HG03108 (cell line): ENCODE data around the gene CMKLR1.

Source experiments
- ATAC-seq: cut with Tn5 transposase; IDR thresholded peaks from one replicate; pipeline ENCODE4 v1.9.1; 2021; ENCODE audit warnings: moderate library complexity; ENCODE audit not compliant: unreplicated experiment

CMKLR1 gene

GRCh38 chr12:108317308-108318234, 21.5 kb downstream of the CMKLR1 start:
- no peak for ATAC-seq

- ATAC-seq, result no peak
Observed at GRCh38 chr12:108316176-108317086, 22.7 kb downstream of the CMKLR1 start.

GRCh38 chr12:108315486-108316105, 23.5 kb downstream of the CMKLR1 start:
- no peak for ATAC-seq

GRCh38 chr12:108313606-108314351, 25.3 kb downstream of the CMKLR1 start:
- no peak for ATAC-seq

- no peak for ATAC-seq
Observed at GRCh38 chr12:108313241-108313605, 25.9 kb downstream of the CMKLR1 start.

GRCh38 chr12:108312693-108313189, 26.4 kb downstream of the CMKLR1 start:
- ATAC-seq, result no peak

GRCh38 chr12:108312073-108312659, 26.9 kb downstream of the CMKLR1 start:
- ATAC-seq, result no peak

GRCh38 chr12:108311605-108312004, 27.5 kb downstream of the CMKLR1 start:
- no peak for ATAC-seq

- no peak for ATAC-seq
Observed at GRCh38 chr12:108310489-108310888, 28.6 kb downstream of the CMKLR1 start.

- no peak for ATAC-seq
Observed at GRCh38 chr12:108309674-108310312, 29.3 kb downstream of the CMKLR1 start.

GRCh38 chr12:108308395-108309085, 30.6 kb downstream of the CMKLR1 start:
- ATAC-seq, result no peak

GRCh38 chr12:108307006-108307405, 32.1 kb downstream of the CMKLR1 start:
- ATAC-seq, result no peak

- no peak for ATAC-seq
Observed at GRCh38 chr12:108306506-108306905, 32.6 kb downstream of the CMKLR1 start.

- no peak for ATAC-seq
Observed at GRCh38 chr12:108305991-108306501, 33.1 kb downstream of the CMKLR1 start.

- no peak for ATAC-seq
Observed at GRCh38 chr12:108305520-108305919, 33.6 kb downstream of the CMKLR1 start.

- ATAC-seq, result no peak
Observed at GRCh38 chr12:108304633-108305032, 34.5 kb downstream of the CMKLR1 start.

- ATAC-seq, result no peak
Observed at GRCh38 chr12:108303703-108304102, 35.4 kb downstream of the CMKLR1 start.

GRCh38 chr12:108302403-108303311, 36.5 kb downstream of the CMKLR1 start:
- no peak for ATAC-seq
